Stomach smooth muscle (tissue), 2 donors: Measurements from ENCODE around the gene C1QTNF6.

ENCODE experiments used
- H3K27ac ChIP-seq: one replicate; pipeline ENCODE4 v1.7.0; 2013; ENCODE audit warnings: mild to moderate bottlenecking, low read length, inconsistent platforms
- H3K27me3 ChIP-seq, 2 donors: one replicate each; pipeline ENCODE4 v1.7.0; 2013; ENCODE audit warnings: low read length in 2 of 2; ENCODE audit not compliant: insufficient read depth in 2 of 2, control insufficient read depth in 1 of 2
- H3K36me3 ChIP-seq, 2 donors: one replicate each; pipeline ENCODE4 v1.7.0; 2013; ENCODE audit warnings: low read length in 2 of 2; ENCODE audit not compliant: control insufficient read depth in 2 of 2, insufficient read depth in 2 of 2
- H3K4me1 ChIP-seq: one replicate; pipeline ENCODE4 v1.7.0; 2013; ENCODE audit warnings: low read length; ENCODE audit not compliant: control insufficient read depth, insufficient read depth
- H3K4me3 ChIP-seq, 2 donors: one replicate each; pipeline ENCODE4 v1.7.0; 2013; ENCODE audit warnings: low read length in 2 of 2
- H3K9ac ChIP-seq, 2 donors: one replicate each; pipeline ENCODE4 v1.7.0; 2013; ENCODE audit warnings: low read length in 2 of 2, mild to moderate bottlenecking in 1 of 2
- H3K9me3 ChIP-seq, 2 donors: one replicate each; pipeline ENCODE4 v1.7.0; 2013; ENCODE audit warnings: low read length in 2 of 2; ENCODE audit not compliant: control insufficient read depth in 2 of 2
- donor health status: healthy.
- donor health status: Pancreatic carcinoma.

The C1QTNF6 gene

GRCh38 chr22:37165066-37165465 lies 23.0 kb downstream of the C1QTNF6 start:
- Histone ChIP-seq H3K9me3 (peaks cover 0 to 6% of the 10 kb centered on the region in 2 donors), H3K4me3 (no peak overlapping the region), H3K36me3 (no peaks in the 10 kb centered on the region), H3K9ac (no peak overlapping the region), H3K27me3 (peaks cover 0 to 6% of the 10 kb centered on the region in 2 donors), H3K4me1 (peaks cover 17% of the 10 kb centered on the region), H3K27ac (no peak overlapping the region)

- no peak overlapping the region for H3K27ac ChIP-seq
- peaks cover 0 to 6% of the 10 kb centered on the region in 2 donors for H3K9me3 ChIP-seq
- H3K9ac ChIP-seq: no peak overlapping the region
These were observed 23.6 kb downstream of the C1QTNF6 start for GRCh38 chr22:37164505-37164887.

GRCh38 chr22:37163575-37164504 lies 24.2 kb downstream of the C1QTNF6 start:
- no peak overlapping the region for H3K27ac ChIP-seq
- peaks cover 0 to 6% of the 10 kb centered on the region in 2 donors for H3K9me3 ChIP-seq
- H3K4me1 ChIP-seq: peaks cover 17% of the 10 kb centered on the region
- no peak overlapping the region for H3K4me3 ChIP-seq
- H3K27me3 ChIP-seq: peaks cover 0 to 6% of the 10 kb centered on the region in 2 donors
- H3K36me3 ChIP-seq: no peaks in the 10 kb centered on the region
- no peak overlapping the region for H3K9ac ChIP-seq

More at GRCh38 chr22:37164505-37164887, 23.6 kb downstream of the C1QTNF6 start:
- H3K36me3 ChIP-seq: no peaks in the 10 kb centered on the region
- H3K27me3 ChIP-seq: peaks cover 0 to 6% of the 10 kb centered on the region in 2 donors
- H3K4me1 ChIP-seq: peaks cover 17% of the 10 kb centered on the region
- no peak overlapping the region for H3K4me3 ChIP-seq

- Histone ChIP-seq H3K9ac (no peak overlapping the region), H3K4me1 (peaks cover 14% of the 10 kb centered on the region), H3K9me3 (peaks cover 0 to 6% of the 10 kb centered on the region in 2 donors), H3K27ac (no peak overlapping the region), H3K36me3 (no peaks in the 10 kb centered on the region), H3K4me3 (no peak overlapping the region), H3K27me3 (peaks cover 0 to 9% of the 10 kb centered on the region in 2 donors)
These were observed 25.0 kb downstream of the C1QTNF6 start for GRCh38 chr22:37163096-37163489.

- Histone ChIP-seq H3K27ac (no peak overlapping the region), H3K4me3 (no peak overlapping the region), H3K4me1 (peaks cover 8% of the 10 kb centered on the region), H3K9ac (no peak overlapping the region), H3K9me3 (peaks cover 0 to 6% of the 10 kb centered on the region in 2 donors), H3K36me3 (no peaks in the 10 kb centered on the region), H3K27me3 (peaks cover 0 to 9% of the 10 kb centered on the region in 2 donors)
These were observed 25.6 kb downstream of the C1QTNF6 start for GRCh38 chr22:37162221-37163095.

- Histone ChIP-seq H3K27ac (no peak overlapping the region), H3K9ac (no peak overlapping the region), H3K36me3 (no peaks in the 10 kb centered on the region), H3K27me3 (peaks cover 0 to 9% of the 10 kb centered on the region in 2 donors), H3K4me3 (no peak overlapping the region), H3K4me1 (no peaks in the 10 kb centered on the region), H3K9me3 (peaks cover 0 to 6% of the 10 kb centered on the region in 2 donors)
These were observed 26.6 kb downstream of the C1QTNF6 start for GRCh38 chr22:37161443-37161842.

GRCh38 chr22:37160027-37160426 lies 28.0 kb downstream of the C1QTNF6 start:
- H3K9ac ChIP-seq: no peak overlapping the region
- no peaks in the 10 kb centered on the region for H3K36me3 ChIP-seq
- H3K4me1 ChIP-seq: no peaks in the 10 kb centered on the region
- peaks cover 0 to 9% of the 10 kb centered on the region in 2 donors for H3K27me3 ChIP-seq
- H3K4me3 ChIP-seq: no peak overlapping the region
- peaks cover 0 to 9% of the 10 kb centered on the region in 2 donors for H3K9me3 ChIP-seq
- no peak overlapping the region for H3K27ac ChIP-seq

GRCh38 chr22:37158963-37159290 lies 29.1 kb downstream of the C1QTNF6 start:
- Histone ChIP-seq H3K9ac (no peak overlapping the region), H3K4me1 (no peaks in the 10 kb centered on the region), H3K36me3 (no peaks in the 10 kb centered on the region), H3K27ac (no peak overlapping the region), H3K9me3 (peaks cover 0 to 9% of the 10 kb centered on the region in 2 donors), H3K4me3 (no peak overlapping the region), H3K27me3 (peaks cover 0 to 9% of the 10 kb centered on the region in 2 donors)

GRCh38 chr22:37157516-37158285 lies 30.3 kb downstream of the C1QTNF6 start:
- H3K27me3 ChIP-seq: peaks cover 0 to 9% of the 10 kb centered on the region in 2 donors
- H3K9me3 ChIP-seq: peaks cover 0 to 9% of the 10 kb centered on the region in 2 donors
- no peak overlapping the region for H3K4me3 ChIP-seq
- no peak overlapping the region for H3K27ac ChIP-seq
- H3K4me1 ChIP-seq: no peaks in the 10 kb centered on the region
- H3K9ac ChIP-seq: no peak overlapping the region
- H3K36me3 ChIP-seq: no peaks in the 10 kb centered on the region
